PFSK-1 (cell line): ENCODE data around the gene AIP.

Source experiments
- POLR2AphosphoS5 ChIP-seq: IDR thresholded peaks from 2 replicates; pipeline ENCODE4 v1.6.1; 2012; ENCODE audit warnings: low read depth, mild to moderate bottlenecking, control low read depth, low read length, moderate library complexity
- TAF1 ChIP-seq: IDR thresholded peaks from 2 replicates; pipeline ENCODE4 v1.6.1; 2012; ENCODE audit warnings: low read length, control low read depth, borderline replicate concordance; ENCODE audit not compliant: insufficient read depth
- TF ChIP-seq, protein P1 (sequence below), 2 experiments: IDR thresholded peaks; 2 replicates each; pipeline versions ENCODE4 v1.6.1 to v1.8.0; 2011 to 2012; ENCODE audit warnings: low read depth in 2 of 2, low read length in 2 of 2, control low read depth in 1 of 2, inconsistent platforms in 1 of 2, mild to moderate bottlenecking in 1 of 2, moderate library complexity in 1 of 2; ENCODE audit not compliant: insufficient read depth in 1 of 2

- TF ChIP-seq POLR2AphosphoS5 (peak; percentile 73), TAF1 (peak; percentile 92)
- TF ChIP-seq, protein P1, sequence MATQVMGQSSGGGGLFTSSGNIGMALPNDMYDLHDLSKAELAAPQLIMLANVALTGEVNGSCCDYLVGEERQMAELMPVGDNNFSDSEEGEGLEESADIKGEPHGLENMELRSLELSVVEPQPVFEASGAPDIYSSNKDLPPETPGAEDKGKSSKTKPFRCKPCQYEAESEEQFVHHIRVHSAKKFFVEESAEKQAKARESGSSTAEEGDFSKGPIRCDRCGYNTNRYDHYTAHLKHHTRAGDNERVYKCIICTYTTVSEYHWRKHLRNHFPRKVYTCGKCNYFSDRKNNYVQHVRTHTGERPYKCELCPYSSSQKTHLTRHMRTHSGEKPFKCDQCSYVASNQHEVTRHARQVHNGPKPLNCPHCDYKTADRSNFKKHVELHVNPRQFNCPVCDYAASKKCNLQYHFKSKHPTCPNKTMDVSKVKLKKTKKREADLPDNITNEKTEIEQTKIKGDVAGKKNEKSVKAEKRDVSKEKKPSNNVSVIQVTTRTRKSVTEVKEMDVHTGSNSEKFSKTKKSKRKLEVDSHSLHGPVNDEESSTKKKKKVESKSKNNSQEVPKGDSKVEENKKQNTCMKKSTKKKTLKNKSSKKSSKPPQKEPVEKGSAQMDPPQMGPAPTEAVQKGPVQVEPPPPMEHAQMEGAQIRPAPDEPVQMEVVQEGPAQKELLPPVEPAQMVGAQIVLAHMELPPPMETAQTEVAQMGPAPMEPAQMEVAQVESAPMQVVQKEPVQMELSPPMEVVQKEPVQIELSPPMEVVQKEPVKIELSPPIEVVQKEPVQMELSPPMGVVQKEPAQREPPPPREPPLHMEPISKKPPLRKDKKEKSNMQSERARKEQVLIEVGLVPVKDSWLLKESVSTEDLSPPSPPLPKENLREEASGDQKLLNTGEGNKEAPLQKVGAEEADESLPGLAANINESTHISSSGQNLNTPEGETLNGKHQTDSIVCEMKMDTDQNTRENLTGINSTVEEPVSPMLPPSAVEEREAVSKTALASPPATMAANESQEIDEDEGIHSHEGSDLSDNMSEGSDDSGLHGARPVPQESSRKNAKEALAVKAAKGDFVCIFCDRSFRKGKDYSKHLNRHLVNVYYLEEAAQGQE (IDR thresholded peaks at IDR 0.05; ENCODE audit: insufficient read depth in 1 of 2, low read depth in 2 of 2, low read length in 2 of 2): peak in 1 of 2 experiments; percentile 15; a peak in 1 of 4 replicates
Observed at GRCh38 chr11:67482827-67483798, at the start of gene AIP.
